GM12878 (cell line): ENCODE results near the gene SCAI. TPM values are rescaled to one million over a fixed set of nuclear protein-coding genes. Genes with fewer than 3 reads are reported as not detected.

Experiments used
- EZH2 ChIP-seq: IDR thresholded peaks from 2 replicates; pipeline ENCODE4 v1.6.1; 2012; ENCODE audit warnings: low read depth, mild to moderate bottlenecking, control low read depth, inconsistent platforms, low read length, borderline replicate concordance; ENCODE audit not compliant: control insufficient read depth
- IKZF2 ChIP-seq, 2 experiments: fragments of 450-650 bp; IDR thresholded peaks; 2 replicates each; pipeline ENCODE4 v1.6.1; 2017; ENCODE audit warnings: mild to moderate bottlenecking in 2 of 2, moderate library complexity in 2 of 2
- KAT2A ChIP-seq: conservative IDR thresholded peaks from 2 replicates; pipeline ENCODE4 v1.6.1; 2011; ENCODE audit warnings: low read depth, low read length; ENCODE audit not compliant: control insufficient read depth
- MYB ChIP-seq: fragments of 150-350 bp; IDR thresholded peaks from 2 replicates; pipeline ENCODE4 v1.6.1; 2014; ENCODE audit warnings: mild to moderate bottlenecking, low read depth, low read length, borderline replicate concordance
- NR2F1 ChIP-seq: fragments of 450-650 bp; conservative IDR thresholded peaks from 2 replicates; pipeline ENCODE4 v1.6.1; 2017; ENCODE audit warnings: mild to moderate bottlenecking
- RAD51 ChIP-seq: fragments of 450-650 bp; IDR thresholded peaks from 2 replicates; pipeline ENCODE4 v1.6.1; 2016; ENCODE audit warnings: moderate library complexity, mild to moderate bottlenecking, inconsistent platforms
- RCOR1 ChIP-seq: conservative IDR thresholded peaks from 2 replicates; pipeline ENCODE4 v1.6.1; 2012; ENCODE audit warnings: low read depth, low read length, improper control_type of control experiment
- ZBED1 ChIP-seq: IDR thresholded peaks from 2 replicates; pipeline ENCODE4 v1.6.1; 2016; ENCODE audit warnings: borderline replicate concordance
- ZNF622 ChIP-seq: fragments of 450-650 bp; IDR thresholded peaks from 2 replicates; pipeline ENCODE4 v1.6.1; 2017; ENCODE audit warnings: mild to moderate bottlenecking, inconsistent platforms
- polyA plus RNA-seq, 11 experiments: library from polyadenylated mRNA; depleted of rRNA in 4 of 11; unstranded in 6 of 11; stranded (reverse) in 5 of 11; fragments of >200 nt; fragmentation: Nextera tagmentation in 4 of 11; fragmentation: Illumina TruSeq in 1 of 11; extraction: Ambion mirVana in 4 of 11; extraction: Trizol in 1 of 11; gene quantifications; 1 replicate in 1 of 11; 2 replicates in 10 of 11; pipeline versions ENCODE4 v1.2.1 to v1.2.3, GENCODE V29; 2011 to 2016; ENCODE audit warnings: inconsistent platforms in 2 of 11, missing spikeins in 2 of 11, low read depth in 1 of 11
- total RNA-seq, 4 experiments: library from RNA; depleted of rRNA in 3 of 4; stranded (reverse); fragments of >200 nt in 3 of 4; fragmentation: Illumina TruSeq in 1 of 4; extraction: Trizol in 1 of 4; gene quantifications; 2 replicates each; pipeline versions ENCODE4 v1.2.1 to v1.2.3, GENCODE V29; 2013 to 2021
- TF ChIP-seq, protein P1 (sequence below): IDR thresholded peaks from 2 replicates; pipeline ENCODE4 v1.6.1; 2012; ENCODE audit warnings: mild to moderate bottlenecking, low read depth, low read length
- TF ChIP-seq, protein P2 (sequence below), 3 experiments: IDR thresholded peaks in 2 of 3; conservative IDR thresholded peaks in 1 of 3; 2 replicates each; pipeline ENCODE4 v1.5.1; 2011; ENCODE audit warnings: low read depth in 3 of 3, low read length in 3 of 3, mild to moderate bottlenecking in 3 of 3, control low read depth in 2 of 3, moderate library complexity in 2 of 3, inconsistent platforms in 1 of 3, mixed read lengths in 1 of 3; ENCODE audit not compliant: control insufficient read depth in 2 of 3, insufficient read depth in 1 of 3; ENCODE audit errors: extremely low read depth in 1 of 3
- TF ChIP-seq, protein P3 (sequence below): fragments of 450-650 bp; IDR thresholded peaks from 2 replicates; pipeline ENCODE4 v1.6.1; 2018; ENCODE audit warnings: borderline replicate concordance, mild to moderate bottlenecking; ENCODE audit not compliant: partially characterized antibody
- TF ChIP-seq, protein P4 (sequence below): fragments of 450-650 bp; IDR thresholded peaks from 2 replicates; pipeline ENCODE4 v1.6.1; 2017; ENCODE audit warnings: mild to moderate bottlenecking, moderate library complexity
- TF ChIP-seq, protein P5 (sequence below): IDR thresholded peaks from 2 replicates; pipeline ENCODE4 v1.6.1; 2012; ENCODE audit warnings: low read depth, low read length, improper control_type of control experiment

SCAI gene
- total and polyA plus RNA-seq, 10 of the 15 experiments (the other 5 are each of a cell fraction or from before 2014, with no cell fraction given): 0.52 to 8.8 (median 5.1) TPM

DNA sequence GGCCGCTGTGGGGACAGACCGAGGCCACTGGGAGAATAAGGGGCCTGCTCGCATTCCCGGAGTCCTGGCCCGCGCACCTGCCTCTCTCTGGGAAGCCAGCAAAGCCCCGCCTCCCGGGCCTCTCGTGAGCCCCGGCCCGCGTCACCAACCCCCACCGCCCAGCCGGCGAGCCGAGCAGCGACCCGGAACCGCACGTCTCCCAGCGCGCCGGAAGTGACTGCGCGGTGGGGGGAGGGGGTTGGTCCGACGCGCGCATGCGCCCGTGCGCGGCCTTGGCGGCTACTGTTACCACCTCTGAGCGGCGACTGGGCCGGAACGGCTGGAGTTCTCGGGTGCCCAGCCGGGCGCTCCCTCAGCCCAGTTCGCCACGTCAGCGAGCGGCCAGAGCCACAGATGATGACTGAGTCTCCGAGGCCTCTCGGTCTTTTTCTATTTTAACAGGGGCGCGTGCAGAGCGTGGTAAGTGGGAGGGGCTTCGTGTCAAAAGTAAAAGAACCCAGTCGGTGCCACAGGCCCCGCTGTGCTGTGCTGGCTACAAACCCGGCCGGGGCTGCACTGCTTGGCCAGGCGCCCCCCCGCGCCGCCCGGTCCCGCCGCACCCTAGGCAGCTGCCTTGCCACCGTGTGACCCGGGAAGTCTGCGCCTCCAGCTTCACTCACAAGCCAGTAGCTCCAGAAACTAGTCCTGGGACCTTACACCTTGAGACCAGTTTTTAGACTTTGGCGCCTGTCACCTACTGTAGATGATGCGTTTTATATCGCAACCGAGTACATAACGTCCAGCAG is 202.2 kb downstream of the SCAI start, which contains the start of gene GOLGA1 (continued):
- TF ChIP-seq, protein P1, sequence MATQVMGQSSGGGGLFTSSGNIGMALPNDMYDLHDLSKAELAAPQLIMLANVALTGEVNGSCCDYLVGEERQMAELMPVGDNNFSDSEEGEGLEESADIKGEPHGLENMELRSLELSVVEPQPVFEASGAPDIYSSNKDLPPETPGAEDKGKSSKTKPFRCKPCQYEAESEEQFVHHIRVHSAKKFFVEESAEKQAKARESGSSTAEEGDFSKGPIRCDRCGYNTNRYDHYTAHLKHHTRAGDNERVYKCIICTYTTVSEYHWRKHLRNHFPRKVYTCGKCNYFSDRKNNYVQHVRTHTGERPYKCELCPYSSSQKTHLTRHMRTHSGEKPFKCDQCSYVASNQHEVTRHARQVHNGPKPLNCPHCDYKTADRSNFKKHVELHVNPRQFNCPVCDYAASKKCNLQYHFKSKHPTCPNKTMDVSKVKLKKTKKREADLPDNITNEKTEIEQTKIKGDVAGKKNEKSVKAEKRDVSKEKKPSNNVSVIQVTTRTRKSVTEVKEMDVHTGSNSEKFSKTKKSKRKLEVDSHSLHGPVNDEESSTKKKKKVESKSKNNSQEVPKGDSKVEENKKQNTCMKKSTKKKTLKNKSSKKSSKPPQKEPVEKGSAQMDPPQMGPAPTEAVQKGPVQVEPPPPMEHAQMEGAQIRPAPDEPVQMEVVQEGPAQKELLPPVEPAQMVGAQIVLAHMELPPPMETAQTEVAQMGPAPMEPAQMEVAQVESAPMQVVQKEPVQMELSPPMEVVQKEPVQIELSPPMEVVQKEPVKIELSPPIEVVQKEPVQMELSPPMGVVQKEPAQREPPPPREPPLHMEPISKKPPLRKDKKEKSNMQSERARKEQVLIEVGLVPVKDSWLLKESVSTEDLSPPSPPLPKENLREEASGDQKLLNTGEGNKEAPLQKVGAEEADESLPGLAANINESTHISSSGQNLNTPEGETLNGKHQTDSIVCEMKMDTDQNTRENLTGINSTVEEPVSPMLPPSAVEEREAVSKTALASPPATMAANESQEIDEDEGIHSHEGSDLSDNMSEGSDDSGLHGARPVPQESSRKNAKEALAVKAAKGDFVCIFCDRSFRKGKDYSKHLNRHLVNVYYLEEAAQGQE: no peak
- peak; percentile 4 to 33; a peak in 3 of 4 replicates for TF ChIP-seq IKZF2 (IDR thresholded peaks at IDR 0.05)
- TF ChIP-seq, protein P2, sequence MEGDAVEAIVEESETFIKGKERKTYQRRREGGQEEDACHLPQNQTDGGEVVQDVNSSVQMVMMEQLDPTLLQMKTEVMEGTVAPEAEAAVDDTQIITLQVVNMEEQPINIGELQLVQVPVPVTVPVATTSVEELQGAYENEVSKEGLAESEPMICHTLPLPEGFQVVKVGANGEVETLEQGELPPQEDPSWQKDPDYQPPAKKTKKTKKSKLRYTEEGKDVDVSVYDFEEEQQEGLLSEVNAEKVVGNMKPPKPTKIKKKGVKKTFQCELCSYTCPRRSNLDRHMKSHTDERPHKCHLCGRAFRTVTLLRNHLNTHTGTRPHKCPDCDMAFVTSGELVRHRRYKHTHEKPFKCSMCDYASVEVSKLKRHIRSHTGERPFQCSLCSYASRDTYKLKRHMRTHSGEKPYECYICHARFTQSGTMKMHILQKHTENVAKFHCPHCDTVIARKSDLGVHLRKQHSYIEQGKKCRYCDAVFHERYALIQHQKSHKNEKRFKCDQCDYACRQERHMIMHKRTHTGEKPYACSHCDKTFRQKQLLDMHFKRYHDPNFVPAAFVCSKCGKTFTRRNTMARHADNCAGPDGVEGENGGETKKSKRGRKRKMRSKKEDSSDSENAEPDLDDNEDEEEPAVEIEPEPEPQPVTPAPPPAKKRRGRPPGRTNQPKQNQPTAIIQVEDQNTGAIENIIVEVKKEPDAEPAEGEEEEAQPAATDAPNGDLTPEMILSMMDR (IDR thresholded peaks at IDR 0.05 in 2 of 3, conservative IDR thresholded peaks at IDR 0.05 in 1 of 3; ENCODE audit: control insufficient read depth in 2 of 3, extremely low read depth in 1 of 3, insufficient read depth in 1 of 3, low read depth in 3 of 3, low read length in 3 of 3): no peak
- no peak for TF ChIP-seq RAD51
- TF ChIP-seq, protein P3, sequence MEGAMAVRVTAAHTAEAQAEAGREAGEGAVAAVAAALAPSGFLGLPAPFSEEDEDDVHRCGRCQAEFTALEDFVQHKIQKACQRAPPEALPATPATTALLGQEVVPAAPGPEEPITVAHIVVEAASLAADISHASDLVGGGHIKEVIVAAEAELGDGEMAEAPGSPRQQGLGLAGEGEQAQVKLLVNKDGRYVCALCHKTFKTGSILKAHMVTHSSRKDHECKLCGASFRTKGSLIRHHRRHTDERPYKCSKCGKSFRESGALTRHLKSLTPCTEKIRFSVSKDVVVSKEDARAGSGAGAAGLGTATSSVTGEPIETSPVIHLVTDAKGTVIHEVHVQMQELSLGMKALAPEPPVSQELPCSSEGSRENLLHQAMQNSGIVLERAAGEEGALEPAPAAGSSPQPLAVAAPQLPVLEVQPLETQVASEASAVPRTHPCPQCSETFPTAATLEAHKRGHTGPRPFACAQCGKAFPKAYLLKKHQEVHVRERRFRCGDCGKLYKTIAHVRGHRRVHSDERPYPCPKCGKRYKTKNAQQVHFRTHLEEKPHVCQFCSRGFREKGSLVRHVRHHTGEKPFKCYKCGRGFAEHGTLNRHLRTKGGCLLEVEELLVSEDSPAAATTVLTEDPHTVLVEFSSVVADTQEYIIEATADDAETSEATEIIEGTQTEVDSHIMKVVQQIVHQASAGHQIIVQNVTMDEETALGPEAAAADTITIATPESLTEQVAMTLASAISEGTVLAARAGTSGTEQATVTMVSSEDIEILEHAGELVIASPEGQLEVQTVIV: peak; percentile 49
- TF ChIP-seq NR2F1: peak; percentile 89
- TF ChIP-seq, protein P4, sequence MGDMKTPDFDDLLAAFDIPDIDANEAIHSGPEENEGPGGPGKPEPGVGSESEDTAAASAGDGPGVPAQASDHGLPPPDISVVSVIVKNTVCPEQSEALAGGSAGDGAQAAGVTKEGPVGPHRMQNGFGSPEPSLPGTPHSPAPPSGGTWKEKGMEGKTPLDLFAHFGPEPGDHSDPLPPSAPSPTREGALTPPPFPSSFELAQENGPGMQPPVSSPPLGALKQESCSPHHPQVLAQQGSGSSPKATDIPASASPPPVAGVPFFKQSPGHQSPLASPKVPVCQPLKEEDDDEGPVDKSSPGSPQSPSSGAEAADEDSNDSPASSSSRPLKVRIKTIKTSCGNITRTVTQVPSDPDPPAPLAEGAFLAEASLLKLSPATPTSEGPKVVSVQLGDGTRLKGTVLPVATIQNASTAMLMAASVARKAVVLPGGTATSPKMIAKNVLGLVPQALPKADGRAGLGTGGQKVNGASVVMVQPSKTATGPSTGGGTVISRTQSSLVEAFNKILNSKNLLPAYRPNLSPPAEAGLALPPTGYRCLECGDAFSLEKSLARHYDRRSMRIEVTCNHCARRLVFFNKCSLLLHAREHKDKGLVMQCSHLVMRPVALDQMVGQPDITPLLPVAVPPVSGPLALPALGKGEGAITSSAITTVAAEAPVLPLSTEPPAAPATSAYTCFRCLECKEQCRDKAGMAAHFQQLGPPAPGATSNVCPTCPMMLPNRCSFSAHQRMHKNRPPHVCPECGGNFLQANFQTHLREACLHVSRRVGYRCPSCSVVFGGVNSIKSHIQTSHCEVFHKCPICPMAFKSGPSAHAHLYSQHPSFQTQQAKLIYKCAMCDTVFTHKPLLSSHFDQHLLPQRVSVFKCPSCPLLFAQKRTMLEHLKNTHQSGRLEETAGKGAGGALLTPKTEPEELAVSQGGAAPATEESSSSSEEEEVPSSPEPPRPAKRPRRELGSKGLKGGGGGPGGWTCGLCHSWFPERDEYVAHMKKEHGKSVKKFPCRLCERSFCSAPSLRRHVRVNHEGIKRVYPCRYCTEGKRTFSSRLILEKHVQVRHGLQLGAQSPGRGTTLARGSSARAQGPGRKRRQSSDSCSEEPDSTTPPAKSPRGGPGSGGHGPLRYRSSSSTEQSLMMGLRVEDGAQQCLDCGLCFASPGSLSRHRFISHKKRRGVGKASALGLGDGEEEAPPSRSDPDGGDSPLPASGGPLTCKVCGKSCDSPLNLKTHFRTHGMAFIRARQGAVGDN: peak; percentile 87
- no peak for TF ChIP-seq ZBED1
- no peak for TF ChIP-seq KAT2A
- no peak for TF ChIP-seq EZH2
- TF ChIP-seq MYB: no peak
- TF ChIP-seq ZNF622: no peak
- TF ChIP-seq RCOR1: 0 out of 2 replicates have a peak, but pooled peaks have one; percentile 52
- TF ChIP-seq, protein P5, sequence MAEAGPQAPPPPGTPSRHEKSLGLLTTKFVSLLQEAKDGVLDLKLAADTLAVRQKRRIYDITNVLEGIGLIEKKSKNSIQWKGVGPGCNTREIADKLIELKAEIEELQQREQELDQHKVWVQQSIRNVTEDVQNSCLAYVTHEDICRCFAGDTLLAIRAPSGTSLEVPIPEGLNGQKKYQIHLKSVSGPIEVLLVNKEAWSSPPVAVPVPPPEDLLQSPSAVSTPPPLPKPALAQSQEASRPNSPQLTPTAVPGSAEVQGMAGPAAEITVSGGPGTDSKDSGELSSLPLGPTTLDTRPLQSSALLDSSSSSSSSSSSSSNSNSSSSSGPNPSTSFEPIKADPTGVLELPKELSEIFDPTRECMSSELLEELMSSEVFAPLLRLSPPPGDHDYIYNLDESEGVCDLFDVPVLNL: no peak
